HepG2 (cell line): Measurements from ENCODE around the gene AGAP1. TPM values are rescaled to one million over a fixed set of nuclear protein-coding genes. Genes with fewer than 3 reads are reported as not detected.

Experiments
- CHD4 ChIP-seq: fragments of 200-600 bp; sonication (generic); IDR thresholded peaks from 2 replicates; pipeline ENCODE4 v1.7.0; 2017; ENCODE audit warnings: mild to moderate bottlenecking, low read length, borderline replicate concordance
- FOXP1 ChIP-seq, 2 experiments: fragments of 450-650 bp in 1 of 2; IDR thresholded peaks; 2 replicates each; pipeline ENCODE4 v1.6.1; 2017 to 2018; ENCODE audit warnings: antibody characterized with exemption in 1 of 2
- HOXA3 ChIP-seq: sonication (generic); formaldehyde crosslinking; IDR thresholded peaks from 2 replicates; pipeline ENCODE4 v1.5.0; 2020; ENCODE audit warnings: missing genetic modification reagents
- KDM5A ChIP-seq: fragments of 200-600 bp; sonication (generic); IDR thresholded peaks from 2 replicates; pipeline ENCODE4 v1.7.0; 2018; ENCODE audit warnings: antibody characterized with exemption, mild to moderate bottlenecking, low read length, borderline replicate concordance
- NCOA5 ChIP-seq: sonication (generic); formaldehyde crosslinking; IDR thresholded peaks from 2 replicates; pipeline ENCODE4 v1.4.0; 2020; ENCODE audit warnings: missing genetic modification reagents
- RARG ChIP-seq: sonication (generic); formaldehyde crosslinking; IDR thresholded peaks from 2 replicates; pipeline ENCODE4 v1.4.0; 2020; ENCODE audit warnings: low read depth, mild to moderate bottlenecking, missing genetic modification reagents
- RFXANK ChIP-seq: IDR thresholded peaks from 2 replicates; pipeline ENCODE4 v1.6.1; 2016
- SUZ12 ChIP-seq: fragments of 150-350 bp; IDR thresholded peaks from 2 replicates; pipeline ENCODE4 v1.6.1; 2014; ENCODE audit warnings: low read depth, low read length
- TEF ChIP-seq: sonication (generic); formaldehyde crosslinking; IDR thresholded peaks from 2 replicates; pipeline ENCODE4 v1.5.0; 2020; ENCODE audit warnings: missing genetic modification reagents
- polyA plus RNA-seq, 8 experiments: library from polyadenylated mRNA; depleted of rRNA in 3 of 8; stranded (reverse) in 7 of 8; unstranded in 1 of 8; fragments of >200 nt; fragmentation: Illumina TruSeq in 4 of 8; extraction: Trizol in 4 of 8; gene quantifications; 2 replicates each; pipeline versions ENCODE4 v1.2.1 to v1.2.3, GENCODE V29; 2011 to 2016; ENCODE audit warnings: low read depth in 4 of 8, missing spikeins in 1 of 8, mixed read lengths in 1 of 8; ENCODE audit not compliant: insufficient read depth in 1 of 8
- total RNA-seq, 5 experiments: library from RNA; depleted of rRNA; stranded (reverse); fragments of >200 nt; fragmentation: Illumina TruSeq; extraction: Trizol; gene quantifications; 2 replicates each; pipeline ENCODE4 v1.2.3, GENCODE V29; 2016; ENCODE audit warnings: low read depth in 1 of 5
- TF ChIP-seq, protein P1 (sequence below): sonication (generic); IDR thresholded peaks from 2 replicates; pipeline ENCODE4 v1.6.1; 2016; ENCODE audit warnings: low read depth, borderline replicate concordance
- TF ChIP-seq, protein P2 (sequence below): sonication (generic); formaldehyde crosslinking; IDR thresholded peaks from 2 replicates; pipeline ENCODE4 v1.4.0; 2020; ENCODE audit warnings: missing genetic modification reagents, borderline replicate concordance
- TF ChIP-seq, protein P3 (sequence below), 2 experiments: sonication (generic) in 1 of 2; formaldehyde crosslinking in 1 of 2; IDR thresholded peaks; 2 replicates each; pipeline versions ENCODE4 v1.6.1 to v1.9.0; 2014 to 2022; ENCODE audit warnings: antibody characterized with exemption in 1 of 2, borderline replicate concordance in 1 of 2, inconsistent platforms in 1 of 2, low read depth in 1 of 2, missing genetic modification reagents in 1 of 2
- TF ChIP-seq, protein P4 (sequence below): sonication (generic); formaldehyde crosslinking; IDR thresholded peaks from 2 replicates; pipeline ENCODE4 v1.8.0; 2022; ENCODE audit warnings: mild to moderate bottlenecking, missing genetic modification reagents, moderate library complexity

Gene AGAP1
- total and polyA plus RNA-seq, 2 of the 13 experiments (the other 11 are each of a cell fraction or from before 2014, with no cell fraction given), result 21.2 to 32.7 TPM

GRCh38 chr2:235514627-235515363 is 21.0 kb downstream of the AGAP1 start (continued):
- TF ChIP-seq TEF (CRISPR knock-in tag) (no peak), FOXP1 (IDR thresholded peaks at IDR 0.05) (peak; percentile 14; the same call in 1 of the 2 replicates), FOXP1 (CRISPR knock-in tag; IDR thresholded peaks at IDR 0.05) (peak; percentile 89), NCOA5 (no peak), SUZ12 (no peak), CHD4 (peak; percentile 4; the same call in 1 of the 2 replicates), RARG (CRISPR knock-in tag) (no peak), KDM5A (no peak), HOXA3 (CRISPR knock-in tag) (peak; percentile 96), RFXANK (CRISPR knock-in tag) (no peak)
- TF ChIP-seq, protein P1, sequence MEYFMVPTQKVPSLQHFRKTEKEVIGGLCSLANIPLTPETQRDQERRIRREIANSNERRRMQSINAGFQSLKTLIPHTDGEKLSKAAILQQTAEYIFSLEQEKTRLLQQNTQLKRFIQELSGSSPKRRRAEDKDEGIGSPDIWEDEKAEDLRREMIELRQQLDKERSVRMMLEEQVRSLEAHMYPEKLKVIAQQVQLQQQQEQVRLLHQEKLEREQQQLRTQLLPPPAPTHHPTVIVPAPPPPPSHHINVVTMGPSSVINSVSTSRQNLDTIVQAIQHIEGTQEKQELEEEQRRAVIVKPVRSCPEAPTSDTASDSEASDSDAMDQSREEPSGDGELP, result peak; percentile 97
- TF ChIP-seq, protein P2, sequence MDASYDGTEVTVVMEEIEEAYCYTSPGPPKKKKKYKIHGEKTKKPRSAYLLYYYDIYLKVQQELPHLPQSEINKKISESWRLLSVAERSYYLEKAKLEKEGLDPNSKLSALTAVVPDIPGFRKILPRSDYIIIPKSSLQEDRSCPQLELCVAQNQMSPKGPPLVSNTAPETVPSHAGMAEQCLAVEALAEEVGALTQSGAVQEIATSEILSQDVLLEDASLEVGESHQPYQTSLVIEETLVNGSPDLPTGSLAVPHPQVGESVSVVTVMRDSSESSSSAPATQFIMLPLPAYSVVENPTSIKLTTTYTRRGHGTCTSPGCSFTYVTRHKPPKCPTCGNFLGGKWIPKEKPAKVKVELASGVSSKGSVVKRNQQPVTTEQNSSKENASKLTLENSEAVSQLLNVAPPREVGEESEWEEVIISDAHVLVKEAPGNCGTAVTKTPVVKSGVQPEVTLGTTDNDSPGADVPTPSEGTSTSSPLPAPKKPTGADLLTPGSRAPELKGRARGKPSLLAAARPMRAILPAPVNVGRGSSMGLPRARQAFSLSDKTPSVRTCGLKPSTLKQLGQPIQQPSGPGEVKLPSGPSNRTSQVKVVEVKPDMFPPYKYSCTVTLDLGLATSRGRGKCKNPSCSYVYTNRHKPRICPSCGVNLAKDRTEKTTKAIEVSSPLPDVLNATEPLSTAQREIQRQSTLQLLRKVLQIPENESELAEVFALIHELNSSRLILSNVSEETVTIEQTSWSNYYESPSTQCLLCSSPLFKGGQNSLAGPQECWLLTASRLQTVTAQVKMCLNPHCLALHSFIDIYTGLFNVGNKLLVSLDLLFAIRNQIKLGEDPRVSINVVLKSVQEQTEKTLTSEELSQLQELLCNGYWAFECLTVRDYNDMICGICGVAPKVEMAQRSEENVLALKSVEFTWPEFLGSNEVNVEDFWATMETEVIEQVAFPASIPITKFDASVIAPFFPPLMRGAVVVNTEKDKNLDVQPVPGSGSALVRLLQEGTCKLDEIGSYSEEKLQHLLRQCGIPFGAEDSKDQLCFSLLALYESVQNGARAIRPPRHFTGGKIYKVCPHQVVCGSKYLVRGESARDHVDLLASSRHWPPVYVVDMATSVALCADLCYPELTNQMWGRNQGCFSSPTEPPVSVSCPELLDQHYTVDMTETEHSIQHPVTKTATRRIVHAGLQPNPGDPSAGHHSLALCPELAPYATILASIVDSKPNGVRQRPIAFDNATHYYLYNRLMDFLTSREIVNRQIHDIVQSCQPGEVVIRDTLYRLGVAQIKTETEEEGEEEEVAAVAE (CRISPR knock-in tag), result peak; percentile 94
- TF ChIP-seq, protein P3, sequence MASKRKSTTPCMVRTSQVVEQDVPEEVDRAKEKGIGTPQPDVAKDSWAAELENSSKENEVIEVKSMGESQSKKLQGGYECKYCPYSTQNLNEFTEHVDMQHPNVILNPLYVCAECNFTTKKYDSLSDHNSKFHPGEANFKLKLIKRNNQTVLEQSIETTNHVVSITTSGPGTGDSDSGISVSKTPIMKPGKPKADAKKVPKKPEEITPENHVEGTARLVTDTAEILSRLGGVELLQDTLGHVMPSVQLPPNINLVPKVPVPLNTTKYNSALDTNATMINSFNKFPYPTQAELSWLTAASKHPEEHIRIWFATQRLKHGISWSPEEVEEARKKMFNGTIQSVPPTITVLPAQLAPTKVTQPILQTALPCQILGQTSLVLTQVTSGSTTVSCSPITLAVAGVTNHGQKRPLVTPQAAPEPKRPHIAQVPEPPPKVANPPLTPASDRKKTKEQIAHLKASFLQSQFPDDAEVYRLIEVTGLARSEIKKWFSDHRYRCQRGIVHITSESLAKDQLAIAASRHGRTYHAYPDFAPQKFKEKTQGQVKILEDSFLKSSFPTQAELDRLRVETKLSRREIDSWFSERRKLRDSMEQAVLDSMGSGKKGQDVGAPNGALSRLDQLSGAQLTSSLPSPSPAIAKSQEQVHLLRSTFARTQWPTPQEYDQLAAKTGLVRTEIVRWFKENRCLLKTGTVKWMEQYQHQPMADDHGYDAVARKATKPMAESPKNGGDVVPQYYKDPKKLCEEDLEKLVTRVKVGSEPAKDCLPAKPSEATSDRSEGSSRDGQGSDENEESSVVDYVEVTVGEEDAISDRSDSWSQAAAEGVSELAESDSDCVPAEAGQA (IDR thresholded peaks at IDR 0.05; ENCODE audit: low read depth), result peak; percentile 79
- TF ChIP-seq, protein P3 (CRISPR knock-in tag; IDR thresholded peaks at IDR 0.05; ENCODE audit: borderline replicate concordance), result no peak
- TF ChIP-seq, protein P4, sequence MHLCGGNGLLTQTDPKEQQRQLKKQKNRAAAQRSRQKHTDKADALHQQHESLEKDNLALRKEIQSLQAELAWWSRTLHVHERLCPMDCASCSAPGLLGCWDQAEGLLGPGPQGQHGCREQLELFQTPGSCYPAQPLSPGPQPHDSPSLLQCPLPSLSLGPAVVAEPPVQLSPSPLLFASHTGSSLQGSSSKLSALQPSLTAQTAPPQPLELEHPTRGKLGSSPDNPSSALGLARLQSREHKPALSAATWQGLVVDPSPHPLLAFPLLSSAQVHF (CRISPR knock-in tag), result no peak
